Panc1 (cell line): ENCODE results near the gene TMEM233. TPM values are rescaled to one million over a fixed set of nuclear protein-coding genes. Genes with fewer than 3 reads are reported as not detected.

Experiments
- ATAC-seq: fragments of 200-7000 bp; cut with Tn5 transposase; 2 replicates; pipeline ENCODE4 v1.9.1; 2020; ENCODE audit warnings: mild to moderate bottlenecking, moderate library complexity
- BruUV-seq: library from RNA; stranded (reverse); fragments of 400-500 nt; replicated peaks from 2 replicates; lab custom pipeline; 2021; lab: Mats Ljungman, UMichigan
- CTCF ChIA-PET: fragments of 300-600 bp; sonication (Branson Sonifier 250); formaldehyde crosslinking; loops from one replicate; lab custom pipeline; 2022; ENCODE audit warnings: antibody characterized with exemption; lab: Charles Lee
- POLR2A ChIA-PET: fragments of 300-600 bp; sonication (Branson Sonifier 250); formaldehyde crosslinking; loops from one replicate; lab custom pipeline; 2022; ENCODE audit warnings: antibody characterized with exemption; lab: Charles Lee
- DNase-seq: peaks from one replicate; pipeline ENCODE4 v3.0.0-alpha.2; 2010; ENCODE audit warnings: low read depth, low spot score
- H3K27ac ChIP-seq: 2 replicates; pipeline ENCODE4 v1.5.1; 2011; ENCODE audit warnings: mild to moderate bottlenecking, low read length, inconsistent platforms
- H3K27me3 ChIP-seq: fragments of 200-500 bp; sonication (Bioruptor generic); 2 replicates; pipeline ENCODE4 v1.6.0; 2014; ENCODE audit warnings: low read length, inconsistent platforms; ENCODE audit not compliant: control insufficient read depth, insufficient read depth
- H3K36me3 ChIP-seq: fragments of 200-500 bp; sonication (Bioruptor generic); 2 replicates; pipeline ENCODE4 v1.5.1; 2014; ENCODE audit warnings: inconsistent platforms, mild to moderate bottlenecking, low read length, moderate library complexity; ENCODE audit not compliant: control insufficient read depth, insufficient read depth
- H3K4me1 ChIP-seq: 2 replicates; pipeline ENCODE4 v1.5.1; 2011; ENCODE audit warnings: inconsistent platforms, mild to moderate bottlenecking, low read length, moderate library complexity; ENCODE audit not compliant: control insufficient read depth, insufficient read depth
- H3K4me3 ChIP-seq, 2 experiments: 2 replicates each; pipeline ENCODE4 v1.5.1; 2011 to 2012; ENCODE audit warnings: low read depth in 2 of 2, low read length in 2 of 2, mild to moderate bottlenecking in 2 of 2, inconsistent platforms in 1 of 2, moderate library complexity in 1 of 2
- H3K9me3 ChIP-seq: fragments of 200-500 bp; sonication (Bioruptor generic); 2 replicates; pipeline ENCODE4 v1.5.1; 2014; ENCODE audit warnings: low read depth, mild to moderate bottlenecking, inconsistent platforms, low read length, moderate library complexity; ENCODE audit not compliant: control insufficient read depth, insufficient read depth
- POLR2AphosphoS5 ChIP-seq: IDR thresholded peaks from 2 replicates; pipeline ENCODE4 v1.6.1; 2012; ENCODE audit warnings: mild to moderate bottlenecking, low read depth, low read length, moderate library complexity
- SIN3A ChIP-seq: IDR thresholded peaks from 2 replicates; pipeline ENCODE4 v1.6.1; 2012; ENCODE audit warnings: low read depth, mild to moderate bottlenecking, low read length, moderate library complexity, borderline replicate concordance; ENCODE audit not compliant: insufficient read depth
- TCF7L2 ChIP-seq: IDR thresholded peaks from 2 replicates; pipeline ENCODE4 v1.6.1; 2011; ENCODE audit warnings: mild to moderate bottlenecking, low read depth, low read length, inconsistent platforms
- in situ Hi-C: cut with HindIII; loops from 2 replicates; pipeline ENCODE4 v1.10.0; 2016; ENCODE audit warnings: low sequenced_read_pairs, low pct_unique_long_range_greater_than_20kb
- intact Hi-C: fragments of 100-400 bp; cut with micrococcal nuclease; formaldehyde crosslinking; loops from one replicate; pipeline ENCODE4 v1.10.0; 2022; ENCODE audit not compliant: unreplicated experiment
- total RNA-seq: library from RNA; stranded (reverse); gene quantifications from one replicate; pipeline ENCODE4 v1.2.1, GENCODE V29; 2021; ENCODE audit not compliant: unreplicated experiment
- TF ChIP-seq, protein P1 (sequence below), 2 experiments: IDR thresholded peaks; 2 replicates each; pipeline ENCODE4 v1.6.1; 2011 to 2012; ENCODE audit warnings: low read depth in 2 of 2, control low read depth in 1 of 2, low read length in 1 of 2, mild to moderate bottlenecking in 1 of 2, moderate library complexity in 1 of 2; ENCODE audit not compliant: insufficient read depth in 1 of 2
- TF ChIP-seq, protein P2 (sequence below): fragments of 450-650 bp; IDR thresholded peaks from 2 replicates; pipeline ENCODE4 v1.5.1; 2017; ENCODE audit warnings: mild to moderate bottlenecking

TMEM233 gene
- total RNA-seq, 1 experiment from 2014 or later: not detected

DNA sequence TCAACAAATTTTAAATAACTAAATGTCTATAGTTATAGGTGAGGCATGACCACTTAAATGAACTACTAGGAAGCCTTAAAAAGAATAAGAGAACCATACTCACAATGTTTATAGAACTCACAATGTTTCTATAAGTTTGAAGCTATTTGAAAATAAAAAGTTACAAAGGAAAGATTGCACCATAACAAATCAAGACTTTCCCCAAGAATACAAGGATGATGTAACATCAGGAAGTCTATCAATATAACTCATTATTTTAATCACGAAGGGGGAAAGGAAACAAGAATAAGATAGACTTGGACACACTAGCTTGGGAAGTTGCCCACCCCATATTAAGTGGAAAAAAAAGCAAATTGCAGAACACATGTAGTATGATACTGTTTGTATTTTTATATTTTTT, 26.9 kb downstream of the TMEM233 start:
- ATAC-seq (no peak), DNase-seq (no peak)
- in situ Hi-C loops (no loop called here), intact Hi-C loops (no loop called here)
- ChIA-PET CTCF (no interaction called here), POLR2A (no interaction called here)
- H3K27ac ChIP-seq: no peak overlapping the region
- H3K4me1 ChIP-seq: no peaks in the 10 kb centered on the region
- TF ChIP-seq SIN3A (no peak), POLR2AphosphoS5 (no peak), TCF7L2 (no peak)
- TF ChIP-seq, protein P1, sequence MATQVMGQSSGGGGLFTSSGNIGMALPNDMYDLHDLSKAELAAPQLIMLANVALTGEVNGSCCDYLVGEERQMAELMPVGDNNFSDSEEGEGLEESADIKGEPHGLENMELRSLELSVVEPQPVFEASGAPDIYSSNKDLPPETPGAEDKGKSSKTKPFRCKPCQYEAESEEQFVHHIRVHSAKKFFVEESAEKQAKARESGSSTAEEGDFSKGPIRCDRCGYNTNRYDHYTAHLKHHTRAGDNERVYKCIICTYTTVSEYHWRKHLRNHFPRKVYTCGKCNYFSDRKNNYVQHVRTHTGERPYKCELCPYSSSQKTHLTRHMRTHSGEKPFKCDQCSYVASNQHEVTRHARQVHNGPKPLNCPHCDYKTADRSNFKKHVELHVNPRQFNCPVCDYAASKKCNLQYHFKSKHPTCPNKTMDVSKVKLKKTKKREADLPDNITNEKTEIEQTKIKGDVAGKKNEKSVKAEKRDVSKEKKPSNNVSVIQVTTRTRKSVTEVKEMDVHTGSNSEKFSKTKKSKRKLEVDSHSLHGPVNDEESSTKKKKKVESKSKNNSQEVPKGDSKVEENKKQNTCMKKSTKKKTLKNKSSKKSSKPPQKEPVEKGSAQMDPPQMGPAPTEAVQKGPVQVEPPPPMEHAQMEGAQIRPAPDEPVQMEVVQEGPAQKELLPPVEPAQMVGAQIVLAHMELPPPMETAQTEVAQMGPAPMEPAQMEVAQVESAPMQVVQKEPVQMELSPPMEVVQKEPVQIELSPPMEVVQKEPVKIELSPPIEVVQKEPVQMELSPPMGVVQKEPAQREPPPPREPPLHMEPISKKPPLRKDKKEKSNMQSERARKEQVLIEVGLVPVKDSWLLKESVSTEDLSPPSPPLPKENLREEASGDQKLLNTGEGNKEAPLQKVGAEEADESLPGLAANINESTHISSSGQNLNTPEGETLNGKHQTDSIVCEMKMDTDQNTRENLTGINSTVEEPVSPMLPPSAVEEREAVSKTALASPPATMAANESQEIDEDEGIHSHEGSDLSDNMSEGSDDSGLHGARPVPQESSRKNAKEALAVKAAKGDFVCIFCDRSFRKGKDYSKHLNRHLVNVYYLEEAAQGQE (IDR thresholded peaks at IDR 0.05; ENCODE audit: insufficient read depth in 1 of 2, low read depth in 2 of 2, low read length in 1 of 2): no peak
- TF ChIP-seq, protein P2, sequence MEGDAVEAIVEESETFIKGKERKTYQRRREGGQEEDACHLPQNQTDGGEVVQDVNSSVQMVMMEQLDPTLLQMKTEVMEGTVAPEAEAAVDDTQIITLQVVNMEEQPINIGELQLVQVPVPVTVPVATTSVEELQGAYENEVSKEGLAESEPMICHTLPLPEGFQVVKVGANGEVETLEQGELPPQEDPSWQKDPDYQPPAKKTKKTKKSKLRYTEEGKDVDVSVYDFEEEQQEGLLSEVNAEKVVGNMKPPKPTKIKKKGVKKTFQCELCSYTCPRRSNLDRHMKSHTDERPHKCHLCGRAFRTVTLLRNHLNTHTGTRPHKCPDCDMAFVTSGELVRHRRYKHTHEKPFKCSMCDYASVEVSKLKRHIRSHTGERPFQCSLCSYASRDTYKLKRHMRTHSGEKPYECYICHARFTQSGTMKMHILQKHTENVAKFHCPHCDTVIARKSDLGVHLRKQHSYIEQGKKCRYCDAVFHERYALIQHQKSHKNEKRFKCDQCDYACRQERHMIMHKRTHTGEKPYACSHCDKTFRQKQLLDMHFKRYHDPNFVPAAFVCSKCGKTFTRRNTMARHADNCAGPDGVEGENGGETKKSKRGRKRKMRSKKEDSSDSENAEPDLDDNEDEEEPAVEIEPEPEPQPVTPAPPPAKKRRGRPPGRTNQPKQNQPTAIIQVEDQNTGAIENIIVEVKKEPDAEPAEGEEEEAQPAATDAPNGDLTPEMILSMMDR: no peak
- H3K36me3 ChIP-seq: no peaks in the 10 kb centered on the region
- no peaks in the 10 kb centered on the region for H3K9me3 ChIP-seq
- H3K27me3 ChIP-seq: peaks cover 3% of the 10 kb centered on the region; the same call in 1 of the 2 replicates
- H3K4me3 ChIP-seq: no peak overlapping the region
- no TSS peak for BruUV-seq

DNA sequence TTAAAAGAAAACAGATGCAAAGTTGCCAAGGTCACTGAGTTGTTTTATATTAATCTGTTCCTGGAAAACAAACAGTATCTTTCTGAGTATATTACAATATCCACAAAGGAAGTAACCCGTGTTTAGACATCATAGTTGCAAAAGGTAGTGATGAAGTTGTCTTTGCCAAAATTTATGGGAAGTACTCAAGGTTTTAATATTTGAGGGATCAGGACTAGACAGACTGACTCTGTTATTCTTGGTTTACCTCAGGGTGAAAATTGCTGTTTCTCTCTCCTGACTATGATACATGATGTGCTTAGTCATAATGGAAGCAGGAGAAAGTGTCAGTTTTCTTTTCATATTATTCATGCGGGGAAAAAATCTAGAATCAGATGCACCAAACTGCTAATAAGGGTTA, 28.3 kb downstream of the TMEM233 start:
- intact Hi-C loops (no loop called here), in situ Hi-C loops (no loop called here)
- H3K36me3 ChIP-seq: no peaks in the 10 kb centered on the region
- ATAC-seq (no peak), DNase-seq (no peak)
- ChIA-PET CTCF (no interaction called here), POLR2A (no interaction called here)
- no peak for TF ChIP-seq POLR2AphosphoS5
- TF ChIP-seq SIN3A: no peak
- TF ChIP-seq, protein P1 (IDR thresholded peaks at IDR 0.05; ENCODE audit: insufficient read depth in 1 of 2, low read depth in 2 of 2, low read length in 1 of 2): no peak
- no peak for TF ChIP-seq TCF7L2
- no peak overlapping the region for H3K27ac ChIP-seq
- BruUV-seq: no TSS peak
- no peak overlapping the region for H3K4me3 ChIP-seq
- peaks cover 3% of the 10 kb centered on the region; the same call in 1 of the 2 replicates for H3K27me3 ChIP-seq
- no peaks in the 10 kb centered on the region for H3K9me3 ChIP-seq
- no peaks in the 10 kb centered on the region for H3K4me1 ChIP-seq
